Activated CD8-positive, alpha-beta memory T cell treated with anti-CD3 and anti-CD28 coated beads, Interleukin-2, amount 50 U/mL, for 24 hours (primary cell): ENCODE measurements around the gene KRTAP9-6.
"Not testable (repeated sequence)": the region's sequence is repeated elsewhere in the genome, so short reads cannot be mapped to it uniquely, and the experiment has no call there.

Experiments used
- DNase-seq: peaks from one replicate; pipeline ENCODE4 v3.0.0-alpha.2; 2020; ENCODE audit errors: extremely low read depth

The KRTAP9-6 gene

DNA sequence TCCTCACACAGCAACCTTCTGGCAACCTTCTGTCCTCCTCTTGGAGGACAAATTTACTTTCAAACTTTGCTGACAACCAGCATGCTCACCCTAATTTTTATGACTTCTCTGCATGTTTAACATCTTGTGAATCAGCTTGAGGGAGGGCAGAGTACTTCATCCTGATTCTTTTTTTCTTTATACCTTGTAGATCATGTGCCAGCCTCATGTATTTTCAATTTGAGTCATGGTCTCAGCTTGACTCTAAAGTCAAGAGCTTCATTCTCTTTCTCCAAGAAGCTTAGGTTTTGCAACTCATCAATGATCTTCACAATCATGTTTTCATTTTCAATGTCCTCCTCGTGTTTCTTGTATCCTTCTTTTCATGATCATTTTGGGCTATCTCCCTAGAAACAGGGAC lies 6.7 kb downstream of the KRTAP9-6 start:
- DNase-seq, result no peak

DNA sequence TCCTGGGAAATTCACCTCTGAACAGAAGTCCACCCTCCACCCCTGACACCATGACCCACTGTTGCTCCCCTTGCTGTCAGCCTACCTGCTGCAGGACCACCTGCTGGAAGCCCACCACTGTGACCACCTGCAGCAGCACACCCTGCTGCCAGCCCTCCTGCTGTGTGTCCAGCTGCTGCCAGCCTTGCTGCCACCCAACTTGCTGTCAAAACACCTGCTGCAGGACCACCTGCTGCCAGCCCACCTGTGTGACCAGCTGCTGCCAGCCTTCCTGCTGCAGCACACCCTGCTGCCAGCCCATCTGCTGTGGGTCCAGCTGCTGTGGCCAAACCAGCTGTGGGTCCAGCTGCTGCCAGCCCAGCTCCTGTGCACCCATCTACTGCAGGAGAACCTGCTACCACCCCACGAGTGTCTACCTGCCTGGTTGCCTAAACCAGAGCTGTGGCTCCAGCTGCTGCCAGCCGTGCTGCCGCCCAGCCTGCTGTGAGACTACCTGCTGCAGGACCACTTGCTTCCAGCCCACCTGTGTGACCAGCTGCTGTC lies 10.5 kb downstream of the KRTAP9-6 start, which contains the start of gene KRTAP9-7:
Gene KRTAP9-7 (plus strand): TSS at position 51 of the 543 bp plus-strand sequence. CDS start 0 bp downstream, at position 51.
- not testable (repeated sequence) for DNase-seq

GRCh38 chr17:41278176-41278955 lies 13.2 kb downstream of the KRTAP9-6 start:
- DNase-seq, result no peak

- no peak for DNase-seq
Observed at GRCh38 chr17:41284043-41284442, 18.9 kb downstream of the KRTAP9-6 start.

GRCh38 chr17:41284546-41284945 lies 19.4 kb downstream of the KRTAP9-6 start:
- DNase-seq, result no peak

- DNase-seq, result no peak
Observed at GRCh38 chr17:41287050-41287449, 21.9 kb downstream of the KRTAP9-6 start.

GRCh38 chr17:41294016-41294415 lies 28.8 kb downstream of the KRTAP9-6 start:
- DNase-seq, result no peak

DNA sequence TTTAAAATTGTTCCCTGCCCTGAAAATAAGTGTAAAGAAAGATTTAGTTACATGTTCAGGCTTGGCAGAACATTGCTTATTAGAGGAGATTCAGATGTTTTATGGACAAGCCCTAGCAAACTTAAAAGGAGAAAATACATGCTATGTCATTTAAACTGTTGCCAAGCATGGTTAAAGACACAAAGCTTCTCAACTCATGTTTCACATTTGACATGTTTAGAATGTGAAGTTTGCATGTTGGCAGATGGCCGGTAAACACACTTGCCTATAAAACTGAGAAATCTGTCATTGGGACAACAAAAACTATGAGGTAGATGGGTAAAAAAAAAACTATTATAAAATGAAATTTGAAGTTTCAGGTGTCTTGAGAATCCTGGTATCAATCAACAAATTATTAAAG lies 31.7 kb downstream of the KRTAP9-6 start:
- DNase-seq, result no peak

DNA sequence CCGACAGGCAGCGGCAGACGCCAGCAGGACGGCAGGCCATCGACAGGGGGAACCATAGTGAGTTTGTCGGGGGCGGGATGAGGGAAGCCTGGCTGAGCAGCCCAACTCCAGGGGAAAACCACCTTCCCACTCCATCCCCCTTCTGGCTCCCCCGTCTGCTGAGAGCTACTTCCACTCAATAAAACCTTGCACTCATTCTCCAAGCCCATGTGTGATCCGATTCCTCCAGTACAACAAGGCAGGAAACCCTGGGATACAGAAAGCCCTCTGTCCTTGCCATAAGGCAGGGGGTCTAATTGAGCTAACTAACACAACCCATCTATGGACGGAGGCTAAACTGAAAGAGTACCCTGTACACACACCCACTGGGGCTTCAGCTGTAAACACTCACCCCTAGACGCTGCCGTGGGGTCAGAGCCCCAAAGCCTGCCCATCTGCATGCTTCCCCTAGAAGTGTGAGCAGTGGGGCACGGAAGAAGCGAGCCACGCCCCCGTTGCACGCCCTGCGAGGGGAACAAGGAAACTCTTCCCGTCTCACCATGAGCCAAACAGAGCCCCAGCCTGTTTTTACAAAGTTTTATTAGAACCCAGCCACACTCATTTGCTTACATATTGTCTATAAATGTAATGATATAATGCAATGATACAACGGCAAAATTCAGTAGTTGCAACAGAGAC lies 33.4 kb downstream of the KRTAP9-6 start:
- DNase-seq, result no peak

- DNase-seq, result no peak
Observed at GRCh38 chr17:41301204-41301790, 36.1 kb downstream of the KRTAP9-6 start.

GRCh38 chr17:41301916-41302901 lies 37.0 kb downstream of the KRTAP9-6 start, which contains the start of gene KRTAP29-1:
TSS of gene KRTAP29-1 (minus strand) at chr17:41302851. CDS start at chr17:41302851, 0 bp downstream.
- no peak for DNase-seq

GRCh38 chr17:41302981-41303380 lies 37.8 kb downstream of the KRTAP9-6 start:
- DNase-seq, result no peak

DNA sequence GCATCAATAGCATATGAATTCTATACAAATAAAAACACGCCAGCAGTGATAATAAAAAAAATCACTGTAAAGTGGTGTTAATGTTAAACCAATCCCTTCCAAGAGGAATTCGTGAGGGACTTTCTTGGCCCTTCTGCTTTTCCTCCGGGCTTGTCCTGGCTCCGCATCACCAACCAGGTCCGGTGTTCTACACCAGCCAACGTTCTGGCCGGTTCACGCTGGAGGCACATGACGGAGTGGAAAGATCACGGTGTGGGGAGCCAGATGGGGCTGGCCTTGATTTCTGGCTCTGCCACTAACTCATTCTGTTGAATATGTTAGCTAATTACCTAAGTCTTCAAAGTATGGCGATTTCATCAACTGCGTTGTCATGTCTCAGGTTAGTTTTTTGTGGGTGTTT lies 38.9 kb downstream of the KRTAP9-6 start:
- DNase-seq, result no peak

DNA sequence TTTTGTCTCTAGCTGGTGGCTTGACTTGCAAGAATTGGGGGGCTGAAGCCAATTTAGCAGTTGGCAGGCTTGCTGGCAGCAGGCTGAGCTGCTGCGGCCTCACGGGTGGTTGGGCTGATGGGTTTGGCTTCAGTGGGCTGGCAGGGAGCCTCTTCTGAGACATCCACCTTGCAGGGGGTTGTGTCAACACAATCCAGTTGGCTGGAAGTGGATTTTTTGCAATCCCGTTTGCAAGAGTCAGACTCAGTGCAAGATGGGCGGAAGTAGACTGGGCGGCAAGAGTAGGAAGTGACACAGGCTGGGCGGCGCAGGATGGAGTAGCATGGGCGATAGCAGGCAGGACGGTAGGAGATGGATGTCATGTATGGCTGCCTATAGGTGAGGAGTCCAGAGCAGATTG lies 42.5 kb downstream of the KRTAP9-6 start:
- DNase-seq, result no peak

- DNase-seq, result no peak
Observed at GRCh38 chr17:41308251-41308917, 43.2 kb downstream of the KRTAP9-6 start.

GRCh38 chr17:41308918-41309359 lies 43.8 kb downstream of the KRTAP9-6 start, which contains the start of gene KRTAP16-1:
TSS of gene KRTAP16-1 (minus strand) at chr17:41309309. CDS start at chr17:41309253, 56 bp downstream.
- DNase-seq, result no peak

GRCh38 chr17:41311111-41311510 lies 45.9 kb downstream of the KRTAP9-6 start:
- DNase-seq, result no peak

- DNase-seq, result no peak
Observed at GRCh38 chr17:41315204-41315794, 50.1 kb downstream of the KRTAP9-6 start, which contains the start of gene KRTAP17-1. TSS of gene KRTAP17-1 (minus strand) at chr17:41315710. CDS start at chr17:41315650, 60 bp downstream.
